Measurements from ENCODE around the gene NEB.

- TF ChIP-seq EP300 (IDR thresholded peaks at IDR 0.05; ENCODE audit: borderline replicate concordance) (no peak), CEBPB (IDR thresholded peaks at IDR 0.05) (no peak), RAD21 (IDR thresholded peaks at IDR 0.05; ENCODE audit: low read depth) (no peak), CREB1 (IDR thresholded peaks at IDR 0.05; ENCODE audit: low read depth) (no peak), TAF1 (IDR thresholded peaks at IDR 0.05; ENCODE audit: low read depth) (no peak), EGR1 (IDR thresholded peaks at IDR 0.05) (no peak), YY1 (IDR thresholded peaks at IDR 0.05; ENCODE audit: low read depth) (no peak), TEAD4 (IDR thresholded peaks at IDR 0.05) (no peak), TCF12 (IDR thresholded peaks at IDR 0.05; ENCODE audit: low read depth) (no peak)
- TF ChIP-seq, protein P1, sequence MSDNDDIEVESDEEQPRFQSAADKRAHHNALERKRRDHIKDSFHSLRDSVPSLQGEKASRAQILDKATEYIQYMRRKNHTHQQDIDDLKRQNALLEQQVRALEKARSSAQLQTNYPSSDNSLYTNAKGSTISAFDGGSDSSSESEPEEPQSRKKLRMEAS (IDR thresholded peaks at IDR 0.05), result no peak
- TF ChIP-seq, protein P2, sequence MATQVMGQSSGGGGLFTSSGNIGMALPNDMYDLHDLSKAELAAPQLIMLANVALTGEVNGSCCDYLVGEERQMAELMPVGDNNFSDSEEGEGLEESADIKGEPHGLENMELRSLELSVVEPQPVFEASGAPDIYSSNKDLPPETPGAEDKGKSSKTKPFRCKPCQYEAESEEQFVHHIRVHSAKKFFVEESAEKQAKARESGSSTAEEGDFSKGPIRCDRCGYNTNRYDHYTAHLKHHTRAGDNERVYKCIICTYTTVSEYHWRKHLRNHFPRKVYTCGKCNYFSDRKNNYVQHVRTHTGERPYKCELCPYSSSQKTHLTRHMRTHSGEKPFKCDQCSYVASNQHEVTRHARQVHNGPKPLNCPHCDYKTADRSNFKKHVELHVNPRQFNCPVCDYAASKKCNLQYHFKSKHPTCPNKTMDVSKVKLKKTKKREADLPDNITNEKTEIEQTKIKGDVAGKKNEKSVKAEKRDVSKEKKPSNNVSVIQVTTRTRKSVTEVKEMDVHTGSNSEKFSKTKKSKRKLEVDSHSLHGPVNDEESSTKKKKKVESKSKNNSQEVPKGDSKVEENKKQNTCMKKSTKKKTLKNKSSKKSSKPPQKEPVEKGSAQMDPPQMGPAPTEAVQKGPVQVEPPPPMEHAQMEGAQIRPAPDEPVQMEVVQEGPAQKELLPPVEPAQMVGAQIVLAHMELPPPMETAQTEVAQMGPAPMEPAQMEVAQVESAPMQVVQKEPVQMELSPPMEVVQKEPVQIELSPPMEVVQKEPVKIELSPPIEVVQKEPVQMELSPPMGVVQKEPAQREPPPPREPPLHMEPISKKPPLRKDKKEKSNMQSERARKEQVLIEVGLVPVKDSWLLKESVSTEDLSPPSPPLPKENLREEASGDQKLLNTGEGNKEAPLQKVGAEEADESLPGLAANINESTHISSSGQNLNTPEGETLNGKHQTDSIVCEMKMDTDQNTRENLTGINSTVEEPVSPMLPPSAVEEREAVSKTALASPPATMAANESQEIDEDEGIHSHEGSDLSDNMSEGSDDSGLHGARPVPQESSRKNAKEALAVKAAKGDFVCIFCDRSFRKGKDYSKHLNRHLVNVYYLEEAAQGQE (IDR thresholded peaks at IDR 0.05; ENCODE audit: low read depth), result no peak
These were observed 5.4 kb downstream of the NEB start for GRCh38 chr2:151728804-151729414.

All from Ishikawa (cell line).